Activated CD8-positive, alpha-beta memory T cell treated with anti-CD3 and anti-CD28 coated beads for 48 hours (primary cell): ENCODE measurements around the gene WWTR1.

Source experiments
- DNase-seq, 3 experiments: peaks; one replicate each; pipeline ENCODE4 v3.0.0-alpha.2; 2020; ENCODE audit warnings: low read depth in 2 of 3, low spot score in 2 of 3

The WWTR1 gene

DNA sequence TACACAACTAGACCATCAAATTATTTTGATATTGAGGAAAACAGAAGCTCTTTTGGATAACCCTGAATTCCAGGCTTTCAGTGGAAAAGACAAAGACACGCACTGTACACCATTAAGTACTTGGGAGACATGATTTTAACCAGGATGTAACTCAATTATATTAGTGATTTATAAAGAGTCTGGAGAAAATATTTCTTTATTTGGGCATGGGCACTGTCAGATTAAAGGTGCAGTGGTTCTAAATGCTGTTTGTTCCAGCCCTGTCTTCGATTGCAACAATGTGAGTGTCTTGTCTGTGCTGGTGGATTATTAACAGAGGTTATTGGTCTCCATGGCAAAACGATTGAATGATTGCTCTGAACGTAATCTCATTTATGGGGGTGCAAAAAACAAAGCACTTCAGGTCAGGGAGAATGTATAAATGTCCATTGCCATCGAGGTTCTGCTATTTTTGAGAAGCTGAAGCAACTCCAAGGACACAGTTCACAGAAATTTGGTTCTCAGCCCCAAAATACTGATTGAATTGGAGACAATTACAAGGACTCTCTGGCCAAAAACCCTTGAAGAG, 183.5 kb downstream of the WWTR1 start, which contains the start of gene TM4SF4:
TSS of gene TM4SF4 (plus strand) at position 448 of the 568 bp plus-strand sequence. CDS start 181 bp downstream, outside the sequence.
- DNase-seq: no peak

GRCh38 chr3:149473357-149474249, 184.2 kb downstream of the WWTR1 start:
- no peak for DNase-seq

DNA sequence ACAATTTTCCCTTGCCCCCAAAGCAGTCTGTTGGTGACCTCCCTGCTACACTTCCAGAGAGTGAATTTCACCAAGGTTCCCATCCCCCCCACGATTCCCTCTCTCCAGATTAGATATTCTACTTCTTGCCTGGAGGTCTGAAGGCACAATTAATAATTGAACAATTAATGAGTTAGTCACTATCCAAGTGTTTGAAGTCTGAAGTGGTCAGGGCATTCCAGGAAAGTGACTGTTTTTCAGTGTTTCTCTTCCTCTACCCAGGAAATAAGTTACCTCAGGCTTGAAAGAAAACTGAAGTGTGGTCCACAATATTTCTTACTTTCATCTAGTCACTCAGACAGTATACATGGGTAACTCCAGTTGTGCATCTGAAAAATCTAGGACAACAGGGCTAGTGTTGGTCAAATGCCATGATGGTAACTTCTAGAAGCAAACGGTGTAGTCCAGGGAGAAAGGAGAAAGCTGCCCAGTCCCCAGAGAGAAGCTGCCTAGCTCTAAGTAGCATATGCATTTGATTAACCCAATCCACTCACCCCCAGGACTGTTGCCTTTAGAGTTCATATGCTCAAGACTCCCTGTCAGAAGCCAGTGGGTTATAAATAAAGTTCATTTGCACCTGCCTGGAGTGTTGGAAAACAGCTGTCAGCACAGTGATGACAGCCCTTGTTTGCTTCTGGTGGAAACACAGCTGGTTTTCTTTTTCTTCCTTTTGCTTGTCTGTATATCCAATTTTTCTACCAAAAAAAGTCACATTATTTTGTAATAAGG, 185.6 kb downstream of the WWTR1 start:
- no peak for DNase-seq

- no peak for DNase-seq
Observed at GRCh38 chr3:149470381-149470780, 187.4 kb downstream of the WWTR1 start.

DNA sequence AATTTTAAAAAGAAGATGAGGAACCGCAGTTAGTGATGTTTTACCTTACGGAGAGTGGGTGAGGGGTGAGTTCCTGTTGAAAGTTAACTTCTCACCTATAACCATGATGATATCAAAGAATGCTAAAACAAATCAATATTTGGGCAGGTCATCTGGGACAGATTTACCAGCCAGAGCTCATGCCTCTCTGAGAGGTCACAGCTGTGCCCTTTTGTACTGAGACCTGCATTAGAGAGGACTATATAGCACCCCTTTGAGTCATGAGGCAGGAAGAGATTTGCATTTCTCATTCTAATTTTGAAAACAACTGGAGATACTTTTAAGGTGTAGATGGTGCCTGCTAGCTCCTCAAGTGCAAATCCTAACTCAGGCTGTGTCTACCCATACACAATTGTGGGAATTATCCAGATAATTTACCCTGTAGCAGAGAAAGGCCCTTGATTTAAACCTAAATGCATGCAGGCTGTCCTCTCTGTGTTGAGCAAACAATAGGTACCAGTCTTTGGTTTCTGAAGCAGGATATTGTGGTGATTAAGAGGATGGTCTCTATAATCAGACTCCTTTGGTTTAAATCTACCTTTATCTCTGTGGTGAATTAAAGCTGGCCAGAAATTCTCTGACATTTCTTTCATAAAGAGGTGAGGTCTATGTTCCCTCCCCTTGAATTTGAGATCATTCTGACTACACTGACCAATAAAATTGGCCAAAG, 189.2 kb downstream of the WWTR1 start:
- no peak for DNase-seq
